HG03175 (cell line): ENCODE measurements around the gene MKI67.
"Not testable (repeated sequence)": the region's sequence is repeated elsewhere in the genome, so short reads cannot be mapped to it uniquely, and the experiment has no call there.

ENCODE experiments used
- ATAC-seq: cut with Tn5 transposase; IDR thresholded peaks from one replicate; pipeline ENCODE4 v1.9.1; 2021; ENCODE audit warnings: mild to moderate bottlenecking, moderate library complexity; ENCODE audit not compliant: unreplicated experiment

The MKI67 gene

GRCh38 chr10:128125944-128126764, at the start of gene MKI67:
Gene MKI67, minus strand, starts transcription at chr10:128126423. Its CDS starts 756 bp downstream, at chr10:128125667.
- peak; percentile 82 for ATAC-seq

GRCh38 chr10:128174581-128175559, 48.6 kb upstream of the MKI67 start:
- ATAC-seq: no peak

- no peak for ATAC-seq
These were observed 47.2 kb upstream of the MKI67 start for GRCh38 chr10:128173386-128173785.

- ATAC-seq: no peak
These were observed 46.5 kb upstream of the MKI67 start for GRCh38 chr10:128172756-128173155.

- no peak for ATAC-seq
These were observed 43.7 kb upstream of the MKI67 start for GRCh38 chr10:128169811-128170379.

- ATAC-seq: no peak
These were observed 41.8 kb upstream of the MKI67 start for GRCh38 chr10:128167926-128168520.

- ATAC-seq: not testable (repeated sequence)
These were observed 40.9 kb upstream of the MKI67 start for GRCh38 chr10:128167123-128167522.

GRCh38 chr10:128166151-128166550, 39.9 kb upstream of the MKI67 start:
- ATAC-seq: no peak

GRCh38 chr10:128165536-128165935, 39.3 kb upstream of the MKI67 start:
- no peak for ATAC-seq

GRCh38 chr10:128163701-128164100, 37.5 kb upstream of the MKI67 start:
- ATAC-seq: no peak

GRCh38 chr10:128161031-128161430, 34.8 kb upstream of the MKI67 start:
- no peak for ATAC-seq

GRCh38 chr10:128160297-128160711, 34.1 kb upstream of the MKI67 start:
- ATAC-seq: no peak

- ATAC-seq: no peak
These were observed 32.0 kb upstream of the MKI67 start for GRCh38 chr10:128158021-128158795.

- no peak for ATAC-seq
These were observed 31.0 kb upstream of the MKI67 start for GRCh38 chr10:128156999-128157755.

- no peak for ATAC-seq
These were observed 26.7 kb upstream of the MKI67 start for GRCh38 chr10:128152741-128153580.

- no peak for ATAC-seq
These were observed 24.8 kb upstream of the MKI67 start for GRCh38 chr10:128151031-128151430.

GRCh38 chr10:128150561-128150960, 24.3 kb upstream of the MKI67 start:
- ATAC-seq: no peak

GRCh38 chr10:128150045-128150493, 23.8 kb upstream of the MKI67 start:
- ATAC-seq: peak; percentile 94
